Astrocyte (in vitro differentiated cells and primary cell): ENCODE measurements around the gene MYO9A. TPM values are rescaled to one million over a fixed set of nuclear protein-coding genes. Genes with fewer than 3 reads are reported as not detected.

ENCODE experiments used
- DNase-seq: peaks from one replicate; pipeline ENCODE4 v3.0.0-alpha.2; 2010; ENCODE audit warnings: low read depth
- FAIRE-seq: peaks from 2 replicates; lab custom pipeline; 2011; peaks lifted over from hg19 to GRCh38; lab: Jason Lieb, UNC
- H2AFZ ChIP-seq: 2 replicates; pipeline ENCODE4 v1.6.0; 2012; ENCODE audit warnings: low read depth, low read length, inconsistent platforms
- H3K27ac ChIP-seq: 2 replicates; pipeline ENCODE4 v1.5.1; 2011; ENCODE audit warnings: low read depth, low read length, inconsistent platforms
- H3K27me3 ChIP-seq: 2 replicates; pipeline ENCODE4 v1.6.0; 2011; ENCODE audit warnings: low read length, inconsistent platforms; ENCODE audit not compliant: insufficient read depth
- H3K36me3 ChIP-seq: 2 replicates; pipeline ENCODE4 v1.5.1; 2011; ENCODE audit warnings: low read length, inconsistent platforms; ENCODE audit not compliant: insufficient read depth
- H3K4me1 ChIP-seq: 2 replicates; pipeline ENCODE4 v1.5.1; 2011; ENCODE audit warnings: low read length, inconsistent platforms; ENCODE audit not compliant: insufficient read depth
- H3K4me2 ChIP-seq: 2 replicates; pipeline ENCODE4 v1.6.0; 2012; ENCODE audit warnings: low read length, inconsistent platforms
- H3K4me3 ChIP-seq: 2 replicates; pipeline ENCODE4 v1.5.1; 2011; ENCODE audit warnings: low read depth, mild to moderate bottlenecking, low read length, inconsistent platforms; ENCODE audit not compliant: insufficient read depth
- H3K79me2 ChIP-seq: 2 replicates; pipeline ENCODE4 v1.6.0; 2012; ENCODE audit warnings: mild to moderate bottlenecking, low read length, inconsistent platforms; ENCODE audit not compliant: insufficient read depth
- H3K9ac ChIP-seq: 2 replicates; pipeline ENCODE4 v1.6.0; 2012; ENCODE audit warnings: mild to moderate bottlenecking, low read length, inconsistent platforms
- H3K9me3 ChIP-seq: 2 replicates; pipeline ENCODE4 v1.5.1; 2012; ENCODE audit warnings: low read depth, mild to moderate bottlenecking, low read length, inconsistent platforms; ENCODE audit not compliant: insufficient read depth
- H4K20me1 ChIP-seq: 2 replicates; pipeline ENCODE4 v1.6.0; 2012; ENCODE audit warnings: low read length, inconsistent platforms; ENCODE audit not compliant: insufficient read depth
- H3K27ac Mint-ChIP-seq: one replicate; pipeline ENCODE4 v1.8.0; 2021; ENCODE audit warnings: mild to moderate bottlenecking, mixed read lengths; ENCODE audit not compliant: unreplicated experiment
- H3K27me3 Mint-ChIP-seq: one replicate; pipeline ENCODE4 v1.8.0; 2021; ENCODE audit warnings: low read depth, mixed read lengths; ENCODE audit not compliant: unreplicated experiment
- H3K36me3 Mint-ChIP-seq: one replicate; pipeline ENCODE4 v1.8.0; 2021; ENCODE audit warnings: low read depth, mixed read lengths; ENCODE audit not compliant: unreplicated experiment
- H3K4me1 Mint-ChIP-seq: one replicate; pipeline ENCODE4 v1.8.0; 2021; ENCODE audit warnings: low read depth, mixed read lengths; ENCODE audit not compliant: unreplicated experiment
- H3K4me3 Mint-ChIP-seq: one replicate; pipeline ENCODE4 v1.8.0; 2021; ENCODE audit warnings: mild to moderate bottlenecking, moderate library complexity, mixed read lengths; ENCODE audit not compliant: unreplicated experiment
- H3K9me3 Mint-ChIP-seq: one replicate; pipeline ENCODE4 v1.8.0; 2021; ENCODE audit warnings: mild to moderate bottlenecking, mixed read lengths; ENCODE audit not compliant: unreplicated experiment
- CTCF ChIP-seq: IDR thresholded peaks from 2 replicates; pipeline ENCODE4 v1.5.1; 2011; ENCODE audit warnings: low read depth, mild to moderate bottlenecking, inconsistent platforms, low read length, moderate library complexity; ENCODE audit not compliant: insufficient read depth
- EZH2 ChIP-seq: IDR thresholded peaks from 2 replicates; pipeline ENCODE4 v1.6.1; 2012; ENCODE audit warnings: mild to moderate bottlenecking, low read length, inconsistent platforms; ENCODE audit not compliant: insufficient read depth
- total RNA-seq: library from RNA; stranded (reverse); gene quantifications from 2 replicates; pipeline ENCODE4 v1.2.1, GENCODE V29; 2021

The MYO9A gene
- total RNA-seq, 1 donor from 2014 or later = 26.4 TPM

GRCh38 chr15:71889385-71889784 is 228.6 kb downstream of the MYO9A start:
- H3K4me2 ChIP-seq = no peak overlapping the region
- no peak overlapping the region for H3K4me3 ChIP-seq
- H3K4me1 ChIP-seq = no peaks in the 10 kb centered on the region
- no peak overlapping the region for H3K27ac ChIP-seq
- TF ChIP-seq EZH2 (no peak), CTCF (no peak)
- H3K27me3 ChIP-seq = no peaks in the 10 kb centered on the region
- H3K4me3 Mint-ChIP-seq = no peak overlapping the region
- peaks cover 7% of the 10 kb centered on the region for H3K4me1 Mint-ChIP-seq
- peaks cover 5% of the 10 kb centered on the region for H3K36me3 Mint-ChIP-seq
- DNase-seq (no peak), FAIRE-seq (no peak)
- H4K20me1 ChIP-seq = no peaks in the 10 kb centered on the region
- H3K36me3 ChIP-seq = peaks cover 20% of the 10 kb centered on the region
- no peak overlapping the region for H3K9ac ChIP-seq
- no peak overlapping the region for H3K27ac Mint-ChIP-seq
- H3K79me2 ChIP-seq = no peaks in the 10 kb centered on the region
- no peak overlapping the region for H2AFZ ChIP-seq
- no peaks in the 10 kb centered on the region for H3K27me3 Mint-ChIP-seq
- no peaks in the 10 kb centered on the region for H3K9me3 ChIP-seq
- no peaks in the 10 kb centered on the region for H3K9me3 Mint-ChIP-seq

GRCh38 chr15:71888797-71889196 is 229.2 kb downstream of the MYO9A start:
- no peaks in the 10 kb centered on the region for H3K27me3 Mint-ChIP-seq
- no peak for FAIRE-seq
- no peak overlapping the region for H3K4me3 Mint-ChIP-seq
- Histone ChIP-seq H3K36me3 (peaks cover 20% of the 10 kb centered on the region), H3K4me1 (no peaks in the 10 kb centered on the region), H3K27ac (no peak overlapping the region), H3K27me3 (no peaks in the 10 kb centered on the region), H4K20me1 (no peaks in the 10 kb centered on the region), H3K4me3 (no peak overlapping the region), H3K9me3 (no peaks in the 10 kb centered on the region), H2AFZ (no peak overlapping the region), H3K4me2 (no peak overlapping the region), H3K79me2 (no peaks in the 10 kb centered on the region), H3K9ac (no peak overlapping the region)
- TF ChIP-seq CTCF = no peak
- TF ChIP-seq EZH2 = no peak
- peaks cover 7% of the 10 kb centered on the region for H3K4me1 Mint-ChIP-seq
- peaks cover 5% of the 10 kb centered on the region for H3K36me3 Mint-ChIP-seq
- H3K27ac Mint-ChIP-seq = no peak overlapping the region
- DNase-seq = no peak
- no peaks in the 10 kb centered on the region for H3K9me3 Mint-ChIP-seq

GRCh38 chr15:71885390-71885789 is 232.6 kb downstream of the MYO9A start:
- Mint-ChIP-seq H3K4me3 (no peak overlapping the region), H3K27me3 (no peaks in the 10 kb centered on the region), H3K9me3 (no peaks in the 10 kb centered on the region), H3K4me1 (no peaks in the 10 kb centered on the region), H3K36me3 (peaks cover under 1% of the 10 kb centered on the region), H3K27ac (no peak overlapping the region)
- FAIRE-seq (no peak), DNase-seq (no peak)
- H3K79me2 ChIP-seq = no peaks in the 10 kb centered on the region
- no peak overlapping the region for H3K27ac ChIP-seq
- no peak overlapping the region for H3K9ac ChIP-seq
- no peaks in the 10 kb centered on the region for H4K20me1 ChIP-seq
- no peak overlapping the region for H3K4me3 ChIP-seq
- H2AFZ ChIP-seq = no peak overlapping the region
- H3K27me3 ChIP-seq = no peaks in the 10 kb centered on the region
- TF ChIP-seq CTCF (no peak), EZH2 (no peak)
- peaks cover 20% of the 10 kb centered on the region for H3K36me3 ChIP-seq
- no peak overlapping the region for H3K4me2 ChIP-seq
- H3K4me1 ChIP-seq = no peaks in the 10 kb centered on the region
- H3K9me3 ChIP-seq = no peaks in the 10 kb centered on the region
